GM19395 (cell line): ENCODE results near the gene DNAH1.

ENCODE experiments used
- ATAC-seq: cut with Tn5 transposase; IDR thresholded peaks from one replicate; pipeline ENCODE4 v1.9.1; 2021; ENCODE audit warnings: mild to moderate bottlenecking, moderate library complexity; ENCODE audit not compliant: unreplicated experiment

The DNAH1 gene

DNA sequence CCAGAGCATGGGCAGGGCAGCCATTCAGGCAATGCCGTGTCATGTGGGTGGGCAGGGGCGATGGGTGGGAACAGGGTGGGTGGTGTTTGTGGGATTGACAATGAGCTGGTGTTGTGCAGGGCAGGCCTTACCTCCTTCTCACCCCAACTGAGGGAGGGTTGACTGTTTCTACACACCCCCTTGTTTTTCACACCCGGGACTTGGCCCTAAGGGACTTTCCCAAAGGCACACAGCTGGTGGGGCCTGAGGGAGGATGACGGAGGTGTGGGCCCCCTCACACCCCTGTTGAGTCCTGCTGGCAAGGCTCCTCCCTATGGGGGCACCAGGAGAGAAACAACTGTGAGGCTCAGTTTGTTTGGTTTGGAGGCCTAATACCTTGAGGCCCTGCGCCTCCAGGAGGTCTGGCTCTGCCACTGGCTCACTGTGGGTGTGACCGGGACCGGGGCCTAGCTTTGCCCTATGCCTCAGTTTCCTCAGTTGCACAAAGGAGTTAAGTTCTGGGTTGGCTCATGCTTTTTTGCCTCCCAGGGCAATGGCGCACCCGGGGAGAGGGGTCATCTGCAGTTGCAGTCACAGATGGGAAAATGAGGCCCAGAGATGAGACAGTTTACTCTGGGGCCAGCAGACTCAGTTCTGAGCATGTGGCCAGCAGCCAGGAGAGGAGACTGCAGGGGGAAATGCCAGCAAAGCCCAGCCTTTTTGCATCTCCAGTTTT lies 5.1 kb upstream of the DNAH1 start:
- ATAC-seq, result no peak

- ATAC-seq, result no peak
These were observed 4.5 kb upstream of the DNAH1 start for GRCh38 chr3:52311576-52312119.

DNA sequence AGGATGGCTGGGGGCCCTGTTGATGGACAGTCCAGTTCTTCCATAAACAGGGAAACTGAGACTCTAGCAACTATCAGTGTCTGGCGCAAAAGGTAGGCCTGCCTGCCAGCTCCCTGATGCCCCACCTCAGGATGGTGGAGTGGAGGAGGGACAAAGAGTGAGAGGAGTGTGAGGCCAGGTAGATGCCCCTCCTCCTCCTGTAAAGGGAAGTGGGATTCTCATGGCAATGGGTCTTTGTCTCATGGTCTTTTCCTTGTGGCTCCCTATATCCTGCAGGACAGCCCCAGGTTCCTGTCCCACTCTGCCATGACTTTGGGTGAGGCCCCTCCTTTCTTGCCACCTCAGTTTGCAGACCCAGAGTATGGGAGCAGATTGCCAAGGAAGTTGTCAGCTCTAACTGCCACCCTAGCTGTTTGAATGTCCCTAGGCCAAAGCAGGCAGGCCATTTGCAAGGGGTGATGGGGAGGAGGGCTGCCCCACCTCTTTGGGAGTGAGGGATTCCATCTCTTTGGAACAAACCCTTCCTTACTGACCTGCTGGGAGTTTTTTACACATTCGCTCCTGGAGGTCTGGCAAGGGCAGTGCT lies 2.8 kb upstream of the DNAH1 start:
- peak; percentile 23 for ATAC-seq

- peak; percentile 91 for ATAC-seq
These were observed 2.3 kb upstream of the DNAH1 start for GRCh38 chr3:52313774-52314188.

- no peak for ATAC-seq
These were observed 1.6 kb upstream of the DNAH1 start for GRCh38 chr3:52314489-52314888.

- ATAC-seq, result no peak
These were observed 1.1 kb upstream of the DNAH1 start for GRCh38 chr3:52315006-52315405.

- peak; percentile 44 for ATAC-seq
These were observed 1.3 kb downstream of the DNAH1 start for GRCh38 chr3:52317208-52318000.

DNA sequence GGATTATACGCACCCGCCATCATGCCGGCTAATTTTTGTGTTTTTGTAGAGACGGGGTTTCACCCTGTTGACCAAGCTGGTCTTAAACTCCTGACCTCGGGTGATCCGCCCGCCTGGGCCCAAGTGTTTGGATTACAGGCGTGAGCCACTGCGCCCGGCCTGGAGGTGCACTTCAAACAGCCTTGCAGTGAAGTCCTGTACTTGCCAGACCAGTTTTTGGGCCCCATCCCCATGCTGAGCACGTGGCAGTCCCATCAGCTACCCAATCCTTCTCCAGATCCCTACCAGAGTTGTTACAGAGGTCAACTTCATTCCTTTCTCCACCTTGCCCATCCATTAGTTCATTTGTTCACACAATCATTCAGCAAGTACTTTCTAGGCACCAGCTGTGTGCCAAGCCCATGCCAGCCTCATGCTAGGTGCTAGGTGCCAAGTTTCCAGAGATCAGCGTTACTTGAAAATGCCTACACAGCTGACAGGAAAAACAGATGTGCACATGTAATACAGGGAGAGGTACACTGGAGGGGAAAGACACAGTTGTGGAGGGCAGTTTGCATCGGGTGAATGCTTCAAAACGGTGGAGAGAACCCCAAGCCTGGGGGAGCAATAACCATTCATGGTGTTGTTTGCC lies 2.2 kb downstream of the DNAH1 start:
- no peak for ATAC-seq

DNA sequence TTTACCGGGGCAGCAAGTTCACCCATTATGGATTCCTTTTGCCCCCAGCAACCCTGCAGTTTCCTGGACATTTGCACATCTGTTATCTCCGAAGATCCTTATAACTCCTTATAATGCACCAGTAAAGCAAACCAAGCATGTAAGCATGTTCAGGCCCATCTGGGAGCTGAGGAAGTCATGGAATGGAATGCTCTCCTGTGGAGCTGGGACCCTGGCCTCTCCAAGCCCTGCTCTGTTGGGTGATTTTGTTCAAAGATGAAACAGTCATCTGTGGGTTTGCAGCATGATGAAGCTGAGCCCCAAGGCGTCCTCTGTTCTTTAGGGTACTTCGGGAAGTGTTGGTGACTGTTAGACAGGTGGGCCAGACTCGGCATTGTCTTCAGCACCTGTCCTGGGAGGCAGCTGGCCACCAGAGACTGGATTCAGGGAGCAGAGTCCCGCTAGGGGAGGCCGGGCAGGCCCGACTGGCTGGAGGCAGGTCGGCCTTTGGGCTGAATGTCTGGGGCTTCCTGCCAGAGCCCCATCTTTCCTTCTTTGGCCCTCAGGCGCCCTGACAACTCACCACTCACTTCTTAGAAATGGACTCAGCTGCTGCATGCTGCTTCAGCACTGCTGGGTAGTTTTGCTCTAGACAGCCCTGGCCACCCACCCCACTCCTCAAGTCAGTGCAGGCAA lies 3.9 kb downstream of the DNAH1 start:
- ATAC-seq, result no peak

DNA sequence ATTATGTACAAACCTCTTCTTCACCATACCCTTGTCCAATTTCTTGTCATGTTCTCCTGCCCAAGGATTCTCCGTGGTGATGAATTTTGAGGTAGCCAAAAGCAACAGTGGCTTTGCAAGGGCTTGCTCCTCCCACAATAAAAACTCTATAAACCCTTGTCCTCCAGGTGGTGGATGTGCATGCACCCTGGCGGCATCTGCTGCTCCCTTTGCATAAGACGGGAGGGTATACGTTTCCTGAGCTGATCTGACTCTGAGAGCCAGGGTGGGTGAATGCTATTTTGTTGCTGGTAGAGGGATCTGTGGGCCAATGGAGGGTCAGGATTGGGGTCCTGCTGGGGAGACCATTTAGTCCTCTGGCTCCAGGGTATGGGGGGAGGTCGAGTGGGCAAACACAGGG lies 5.4 kb downstream of the DNAH1 start:
- no peak for ATAC-seq

DNA sequence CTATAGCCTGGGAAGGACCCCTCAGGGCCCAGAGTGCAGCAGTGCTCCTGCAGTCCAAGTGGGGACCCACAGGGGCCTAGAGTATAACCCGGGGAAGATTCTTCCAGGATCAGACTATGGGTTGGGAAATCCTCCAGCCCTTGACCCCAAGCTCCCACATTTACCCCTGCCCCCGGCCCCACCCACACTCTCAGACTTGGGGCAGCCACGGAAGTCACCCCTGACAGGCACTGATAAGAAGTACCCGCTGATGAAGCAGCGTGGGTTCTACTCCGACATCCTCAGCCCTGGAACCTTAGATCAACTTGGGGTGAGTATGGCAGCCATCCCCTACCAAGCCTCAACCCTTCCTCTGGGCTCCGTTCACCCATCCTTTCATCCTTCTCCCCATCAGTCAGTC lies 6.3 kb downstream of the DNAH1 start:
- ATAC-seq, result no peak

- ATAC-seq, result no peak
These were observed 7.6 kb downstream of the DNAH1 start for GRCh38 chr3:52323526-52324295.

GRCh38 chr3:52324676-52325075 lies 8.6 kb downstream of the DNAH1 start:
- ATAC-seq, result no peak

GRCh38 chr3:52325686-52326085 lies 9.6 kb downstream of the DNAH1 start:
- no peak for ATAC-seq

DNA sequence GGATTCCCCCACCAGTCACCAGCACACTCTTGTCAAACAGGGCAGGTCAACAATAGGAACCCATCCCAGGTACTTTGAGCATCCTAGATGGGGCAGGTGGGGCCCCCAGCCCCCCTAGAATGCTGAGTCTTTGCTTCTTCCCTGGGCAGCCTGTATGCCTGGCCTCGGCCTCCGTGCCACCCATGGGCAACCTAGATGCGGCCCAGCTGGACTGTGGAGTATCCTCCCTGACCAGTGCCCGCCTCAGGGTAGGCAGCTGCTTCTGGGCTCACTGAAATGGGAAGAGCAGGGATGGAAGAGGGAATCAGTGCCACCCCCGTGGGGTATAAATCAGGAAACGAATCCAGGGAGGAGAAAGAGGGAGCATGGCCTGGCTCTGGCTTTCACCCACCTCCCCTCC lies 10.9 kb downstream of the DNAH1 start:
- no peak for ATAC-seq

DNA sequence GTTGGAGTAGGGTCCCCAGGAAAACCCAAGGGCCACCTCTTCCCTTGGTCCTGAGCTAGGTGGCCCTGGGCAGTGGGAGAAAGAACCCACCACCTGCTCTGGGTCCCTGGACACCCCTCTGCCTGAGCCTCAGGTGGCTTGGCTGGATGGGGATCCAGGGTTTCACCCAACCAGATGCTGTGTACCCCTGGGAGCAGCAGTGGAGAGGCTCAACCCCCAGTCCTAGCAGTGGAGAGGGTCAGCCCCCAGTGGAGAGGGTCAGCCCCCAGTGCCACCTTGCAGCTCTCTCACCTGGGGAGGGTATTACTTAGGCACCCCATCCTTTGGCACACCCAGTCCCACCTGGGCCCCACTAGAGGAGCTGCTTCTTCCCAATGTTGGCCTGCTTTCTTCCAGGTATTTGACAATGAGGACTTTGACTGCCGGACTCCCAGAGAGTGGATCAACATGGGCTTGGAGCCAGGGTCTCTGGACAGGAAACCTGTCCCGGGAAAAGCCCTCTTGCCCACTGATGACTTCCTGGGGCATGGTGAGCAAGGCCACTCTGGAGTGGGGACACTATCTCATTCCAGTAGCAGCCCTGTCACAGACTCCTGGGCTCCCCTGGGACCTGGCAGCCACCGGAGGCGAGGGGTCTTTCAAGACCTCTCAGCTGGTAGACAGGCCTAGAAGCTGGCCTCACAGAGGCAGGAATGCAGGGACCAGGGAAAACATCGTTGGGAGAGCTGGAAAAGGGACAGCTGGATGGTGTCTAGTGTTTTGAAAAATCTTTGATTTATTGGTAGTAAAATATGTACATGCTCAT lies 11.6 kb downstream of the DNAH1 start:
- ATAC-seq, result no peak

DNA sequence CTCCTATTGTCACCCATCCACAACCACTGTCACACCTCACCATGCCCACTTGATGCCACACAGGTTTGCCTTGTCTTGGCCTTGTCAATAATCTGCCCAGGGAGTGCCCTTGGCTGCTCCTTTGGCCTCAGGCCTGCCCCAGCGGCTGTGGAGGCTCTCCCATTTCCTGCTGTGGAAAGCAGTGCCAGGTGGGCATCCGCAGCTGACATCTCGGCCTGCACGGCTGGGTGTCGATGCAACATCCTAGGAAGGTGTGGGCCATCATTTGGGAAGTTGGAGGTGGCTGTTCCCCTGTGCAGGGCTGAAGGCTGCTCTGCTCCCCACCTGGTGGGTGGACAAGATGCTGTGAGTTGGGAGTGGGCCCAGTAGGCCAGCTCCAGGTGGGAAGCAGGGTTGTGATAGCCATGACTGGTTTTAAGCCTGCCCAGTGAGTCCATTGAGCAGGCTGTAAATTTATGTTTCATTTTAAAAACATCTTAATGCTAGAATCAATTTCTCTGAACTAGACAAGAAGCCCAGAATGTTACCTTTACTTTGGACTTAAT lies 12.5 kb downstream of the DNAH1 start:
- no peak for ATAC-seq

- no peak for ATAC-seq
These were observed 14.2 kb downstream of the DNAH1 start for GRCh38 chr3:52330194-52330805.
